Stimulated activated naive CD8-positive, alpha-beta T cell treated with anti-CD3 and anti-CD28 coated beads, Interleukin-15, amount 100 ng/mL, for 72 hours (primary cell): ENCODE results near the gene CDC34.

Experiments
- ATAC-seq: fragments of 150-1000 bp; cut with Tn5 transposase; 2 replicates; pipeline ENCODE4 v1.10.0; 2021; ENCODE audit warnings: mild to moderate bottlenecking, moderate library complexity
- DNase-seq, 2 donors: peaks; one replicate each; pipeline ENCODE4 v3.0.0; 2021 to 2022
- H3K27ac Mint-ChIP-seq, 2 donors: one replicate each; pipeline ENCODE4 v1.8.0; 2022; ENCODE audit warnings: mild to moderate bottlenecking in 2 of 2, mixed read lengths in 2 of 2, moderate library complexity in 2 of 2
- H3K27me3 Mint-ChIP-seq: one replicate; pipeline ENCODE4 v1.8.0; 2022; ENCODE audit warnings: mixed read lengths
- H3K4me1 Mint-ChIP-seq: one replicate; pipeline ENCODE4 v1.8.0; 2022; ENCODE audit warnings: mild to moderate bottlenecking, mixed read lengths
- H3K4me3 Mint-ChIP-seq, 2 donors: one replicate each; pipeline ENCODE4 v1.8.0; 2022; ENCODE audit warnings: mild to moderate bottlenecking in 2 of 2, mixed read lengths in 2 of 2, moderate library complexity in 1 of 2
- H3K9me3 Mint-ChIP-seq, 2 donors: one replicate each; pipeline ENCODE4 v1.8.0; 2022; ENCODE audit warnings: mixed read lengths in 2 of 2

The CDC34 gene

DNA sequence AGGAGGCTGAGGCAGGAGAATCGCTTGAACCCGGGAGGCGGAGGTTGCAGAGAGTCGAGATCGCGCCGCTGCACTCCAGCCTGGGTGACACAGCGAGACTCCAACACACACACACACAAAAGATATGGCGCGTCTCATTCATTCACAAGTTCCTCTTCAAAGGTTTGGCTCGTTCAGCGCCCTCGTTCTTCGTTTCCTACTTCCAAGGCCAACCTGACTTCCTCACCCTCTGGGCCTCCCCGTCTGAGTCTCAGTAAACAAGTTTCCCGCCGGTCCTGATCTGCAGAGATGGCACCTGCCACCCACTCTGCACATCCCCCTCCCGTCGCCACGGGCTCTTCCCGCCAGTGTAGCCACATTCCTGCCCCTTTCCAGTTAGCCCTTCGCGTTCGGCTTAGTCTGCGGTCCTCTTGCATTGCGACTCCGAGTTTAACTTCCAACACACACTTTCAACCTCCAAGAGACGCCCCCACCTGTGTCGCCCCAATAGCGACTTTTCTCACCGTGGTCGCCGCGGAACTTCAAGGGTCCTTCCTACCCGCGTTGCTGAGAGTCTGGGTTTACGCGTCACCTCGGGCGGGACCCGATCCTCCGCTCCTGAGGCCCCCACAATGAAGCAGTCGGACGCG lies 39.5 kb downstream of the CDC34 start:
- H3K27ac Mint-ChIP-seq, result peak overlapping the region; percentile 55 to 86
- peaks cover 48% of the 10 kb centered on the region for H3K4me1 Mint-ChIP-seq
- peak overlapping the region; percentile 88 to 93 for H3K4me3 Mint-ChIP-seq
- peak; percentile 36 for ATAC-seq
- no peaks in the 10 kb centered on the region for H3K27me3 Mint-ChIP-seq
- no peaks in the 10 kb centered on the region for H3K9me3 Mint-ChIP-seq
- peak; percentile 61 to 63 for DNase-seq

- H3K27ac Mint-ChIP-seq, result peak overlapping the region; percentile 86 to 96
- no peak for DNase-seq
- no peaks in the 10 kb centered on the region for H3K27me3 Mint-ChIP-seq
- ATAC-seq, result no peak
- H3K4me1 Mint-ChIP-seq, result peaks cover 54% of the 10 kb centered on the region
- H3K9me3 Mint-ChIP-seq, result no peaks in the 10 kb centered on the region
- H3K4me3 Mint-ChIP-seq, result peak overlapping the region; percentile 88 to 93
Measured at GRCh38 chr19:571566-571974, 40.0 kb downstream of the CDC34 start.

- ATAC-seq (peak; percentile 90), DNase-seq (peak; percentile 97 to 98)
- Mint-ChIP-seq H3K4me3 (peak within 1 kb of the TSS; percentile 88 to 93), H3K4me1 (peaks cover 60% of the 10 kb centered on the region), H3K27me3 (no peaks in the 10 kb centered on the region), H3K27ac (peak within 1 kb of the TSS; percentile 97), H3K9me3 (no peaks in the 10 kb centered on the region)
Measured at GRCh38 chr19:572140-572742, 40.7 kb downstream of the CDC34 start, which contains the start of gene BSG. TSS of gene BSG (plus strand) at chr19:572596. CDS start at chr19:572635, 39 bp downstream.

DNA sequence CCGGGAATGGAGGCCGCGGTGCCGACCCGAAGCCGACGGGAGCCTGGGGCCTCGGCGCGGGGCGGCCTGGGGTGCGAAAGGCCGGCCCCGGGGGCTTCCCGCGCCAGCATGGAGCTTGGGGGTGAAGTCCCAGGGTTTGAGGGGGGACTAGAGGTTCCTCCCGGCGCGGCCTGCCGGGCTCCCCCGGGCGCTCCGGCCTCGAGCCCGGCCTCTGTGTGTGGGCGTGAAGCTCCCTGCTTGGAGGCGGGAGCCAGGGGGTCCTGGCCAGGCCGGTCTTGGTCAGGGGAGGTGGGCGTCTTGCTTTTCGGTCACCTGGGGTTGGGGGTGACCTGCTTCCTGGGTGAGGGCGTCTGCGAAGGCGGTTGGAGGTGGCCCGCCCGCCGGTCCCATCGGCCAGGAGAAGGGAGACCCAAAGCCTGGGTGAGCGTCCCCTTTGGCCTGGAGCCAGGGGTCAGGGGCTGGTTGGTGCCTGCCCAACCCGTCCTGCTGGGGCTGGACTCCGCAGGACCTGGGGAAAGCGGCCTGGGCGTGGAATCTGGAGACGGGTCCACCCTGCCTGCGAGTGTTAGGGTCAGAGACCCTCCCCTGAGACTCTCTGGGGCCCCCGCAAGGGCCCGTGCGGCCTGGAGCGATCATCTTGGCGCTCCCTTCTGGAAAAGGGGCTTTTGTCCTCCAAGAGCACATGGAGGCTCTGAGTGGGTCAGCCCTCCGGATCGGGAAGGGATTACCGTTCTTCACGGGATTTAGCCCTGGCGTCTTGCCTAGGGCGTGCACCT lies 41.4 kb downstream of the CDC34 start:
- Mint-ChIP-seq H3K27ac (peak overlapping the region; percentile 88 to 97), H3K9me3 (no peaks in the 10 kb centered on the region), H3K4me1 (peaks cover 61% of the 10 kb centered on the region), H3K27me3 (no peaks in the 10 kb centered on the region), H3K4me3 (peak overlapping the region; percentile 88 to 93)
- ATAC-seq (peak; percentile 38), DNase-seq (no peak)

DNA sequence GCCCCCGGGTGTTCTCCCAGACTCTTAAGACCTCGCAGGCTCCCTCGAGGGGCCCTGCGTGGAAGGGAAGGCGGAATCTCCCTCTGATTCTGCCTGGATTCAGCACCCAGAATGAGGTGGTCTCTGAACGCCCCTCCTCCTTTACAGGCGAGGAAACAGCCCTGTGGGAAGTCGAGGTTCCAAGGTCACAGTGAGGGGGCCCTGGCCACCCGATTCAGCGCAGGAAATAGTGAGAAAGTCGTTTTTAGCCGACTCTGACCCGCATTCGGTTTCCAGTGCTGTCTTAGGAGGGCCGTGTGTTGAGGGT lies 41.9 kb downstream of the CDC34 start:
- DNase-seq, result no peak
- H3K4me1 Mint-ChIP-seq, result peaks cover 61% of the 10 kb centered on the region
- H3K9me3 Mint-ChIP-seq, result no peaks in the 10 kb centered on the region
- peak overlapping the region; percentile 40 to 88 for H3K27ac Mint-ChIP-seq
- no peak for ATAC-seq
- no peaks in the 10 kb centered on the region for H3K27me3 Mint-ChIP-seq
- H3K4me3 Mint-ChIP-seq, result peak overlapping the region; percentile 88 to 93

DNA sequence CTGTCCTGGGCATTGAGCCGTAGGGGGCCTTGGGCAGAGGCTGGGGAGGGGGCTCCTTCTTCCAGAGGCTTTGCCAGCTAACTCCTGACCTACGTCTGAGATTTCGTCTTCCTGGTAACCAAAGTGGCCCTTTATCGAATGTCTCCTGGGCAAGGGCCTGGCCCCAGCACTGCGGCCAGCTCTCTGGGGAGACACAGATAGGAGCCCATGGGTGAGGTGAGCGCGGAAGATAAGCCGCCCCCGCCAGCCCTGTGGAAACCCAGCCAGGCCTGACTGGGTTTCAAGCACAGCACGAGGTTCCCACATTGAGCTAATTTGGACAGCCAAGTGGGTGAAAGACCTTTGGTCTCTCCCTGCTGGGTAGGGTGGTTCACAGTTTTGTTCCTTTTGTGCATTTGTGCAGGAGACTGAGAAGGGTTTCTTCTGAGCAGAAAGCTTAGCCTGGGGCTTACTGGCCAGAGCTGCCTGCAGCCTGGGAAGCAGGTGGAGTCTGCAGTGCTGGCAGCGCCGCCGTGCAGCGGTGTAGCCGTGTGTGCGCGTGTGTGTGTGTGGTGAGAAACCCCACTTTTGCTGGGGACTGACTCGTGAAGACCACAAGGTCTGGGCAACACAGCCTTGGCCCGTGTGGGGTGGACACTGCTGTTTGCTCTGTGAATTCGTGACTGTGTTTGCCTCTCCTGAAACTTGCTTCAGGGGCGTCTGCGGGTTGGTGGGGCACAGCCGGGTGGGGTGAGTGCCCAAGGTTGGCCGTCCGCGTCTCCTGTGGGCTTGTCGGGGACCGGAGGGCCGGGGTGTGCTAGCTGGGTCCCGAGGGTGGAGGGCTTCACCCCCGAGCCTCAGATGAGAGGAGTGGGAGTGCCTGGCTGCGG lies 43.3 kb downstream of the CDC34 start:
- ATAC-seq, result no peak
- no peak for DNase-seq
- Mint-ChIP-seq H3K9me3 (no peaks in the 10 kb centered on the region), H3K27ac (peak overlapping the region in 1 of 2 donors; percentile 81), H3K4me1 (peaks cover 57% of the 10 kb centered on the region), H3K27me3 (no peaks in the 10 kb centered on the region), H3K4me3 (peak overlapping the region; percentile 88 to 93)

DNA sequence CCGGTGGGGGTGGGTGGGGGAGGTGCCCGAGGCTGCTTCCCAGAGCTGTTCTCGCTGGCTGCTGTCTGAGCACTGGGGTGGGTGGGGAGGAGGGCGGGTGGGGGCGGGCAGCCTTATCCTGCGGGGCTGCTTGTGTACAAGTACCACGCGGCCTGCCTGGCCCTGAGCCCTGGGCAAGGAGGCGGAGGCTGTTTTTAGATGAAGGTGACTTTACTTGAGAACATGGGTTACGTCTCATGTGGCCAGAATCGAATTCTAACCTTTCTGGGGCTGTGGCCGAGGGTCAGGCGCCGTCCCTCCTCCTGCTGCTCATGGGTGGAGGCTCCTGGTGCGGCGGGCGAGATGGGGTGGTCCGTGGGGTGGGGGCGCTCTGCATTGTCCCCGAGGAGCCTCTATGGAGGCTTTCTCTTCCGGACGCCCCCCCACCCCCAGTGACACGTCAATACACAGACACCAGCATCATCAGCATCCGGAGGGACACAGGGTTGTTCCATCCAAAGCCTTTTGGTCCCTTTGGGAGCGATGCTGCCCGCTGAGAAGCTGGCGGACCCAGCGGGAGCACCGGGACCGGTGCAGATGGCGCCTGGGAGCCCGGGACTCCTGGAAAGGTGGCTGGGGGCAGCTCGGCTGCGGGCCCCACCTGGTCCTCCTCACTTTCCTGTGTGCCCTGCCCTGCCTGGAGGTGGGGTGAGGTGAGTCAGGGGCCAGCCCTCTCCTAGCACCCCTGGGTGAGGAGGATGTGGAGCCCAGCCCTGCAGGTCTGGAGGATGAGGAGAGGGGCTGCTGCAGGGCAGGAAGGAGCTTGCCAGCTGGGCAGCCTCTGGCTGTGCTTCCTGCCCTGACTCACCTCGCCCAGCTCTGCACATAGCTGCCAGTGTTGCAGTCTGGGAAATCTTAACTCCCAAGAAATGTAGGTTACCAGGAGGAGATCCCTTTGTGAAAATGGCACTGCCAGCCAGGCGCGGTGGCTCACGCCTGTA lies 44.3 kb downstream of the CDC34 start:
- Mint-ChIP-seq H3K4me1 (peaks cover 54% of the 10 kb centered on the region), H3K27me3 (no peaks in the 10 kb centered on the region), H3K27ac (no peak overlapping the region), H3K4me3 (no peak overlapping the region), H3K9me3 (no peaks in the 10 kb centered on the region)
- DNase-seq (no peak), ATAC-seq (no peak)

- ATAC-seq, result no peak
- Mint-ChIP-seq H3K9me3 (no peaks in the 10 kb centered on the region), H3K27me3 (no peaks in the 10 kb centered on the region), H3K4me3 (no peak overlapping the region), H3K27ac (no peak overlapping the region), H3K4me1 (peaks cover 45% of the 10 kb centered on the region)
- DNase-seq, result no peak
Measured at GRCh38 chr19:576768-577438, 45.3 kb downstream of the CDC34 start.

DNA sequence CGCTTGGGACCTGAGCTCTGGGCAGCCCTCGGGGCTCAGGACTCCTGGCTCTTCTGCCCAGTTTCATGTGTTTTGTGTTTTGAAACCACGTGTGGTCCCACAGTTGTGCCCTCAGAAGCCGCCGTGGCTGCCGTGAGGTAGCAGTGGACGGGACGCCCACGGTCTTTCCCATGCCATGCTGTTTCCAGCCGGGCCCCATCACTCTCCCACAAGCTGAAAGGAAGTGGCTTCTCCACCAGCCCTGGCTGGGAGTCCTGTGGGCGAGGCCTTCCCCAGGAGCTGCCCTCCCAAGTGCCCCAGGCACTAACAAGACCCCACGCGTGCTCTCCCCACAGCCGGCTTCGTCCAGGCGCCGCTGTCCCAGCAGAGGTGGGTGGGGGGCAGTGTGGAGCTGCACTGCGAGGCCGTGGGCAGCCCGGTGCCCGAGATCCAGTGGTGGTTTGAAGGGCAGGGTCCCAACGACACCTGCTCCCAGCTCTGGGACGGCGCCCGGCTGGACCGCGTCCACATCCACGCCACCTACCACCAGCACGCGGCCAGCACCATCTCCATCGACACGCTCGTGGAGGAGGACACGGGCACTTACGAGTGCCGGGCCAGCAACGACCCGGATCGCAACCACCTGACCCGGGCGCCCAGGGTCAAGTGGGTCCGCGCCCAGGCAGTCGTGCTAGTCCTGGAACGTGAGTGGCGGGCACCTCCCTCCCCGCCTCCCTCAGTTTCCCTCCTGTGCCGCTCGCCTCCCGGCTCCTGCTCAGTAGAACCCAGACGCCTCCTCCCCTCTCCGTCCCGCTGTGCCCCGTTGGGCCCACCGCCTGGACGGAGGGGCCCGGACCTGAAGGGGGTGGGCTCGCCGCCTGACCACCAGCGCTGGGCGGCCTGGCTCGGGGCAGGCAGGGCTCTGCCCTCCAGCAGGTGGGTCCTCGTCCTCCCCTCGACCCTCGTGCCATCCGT lies 46.2 kb downstream of the CDC34 start:
- peak; percentile 3 for ATAC-seq
- Mint-ChIP-seq H3K9me3 (no peaks in the 10 kb centered on the region), H3K4me3 (no peak overlapping the region)

DNA sequence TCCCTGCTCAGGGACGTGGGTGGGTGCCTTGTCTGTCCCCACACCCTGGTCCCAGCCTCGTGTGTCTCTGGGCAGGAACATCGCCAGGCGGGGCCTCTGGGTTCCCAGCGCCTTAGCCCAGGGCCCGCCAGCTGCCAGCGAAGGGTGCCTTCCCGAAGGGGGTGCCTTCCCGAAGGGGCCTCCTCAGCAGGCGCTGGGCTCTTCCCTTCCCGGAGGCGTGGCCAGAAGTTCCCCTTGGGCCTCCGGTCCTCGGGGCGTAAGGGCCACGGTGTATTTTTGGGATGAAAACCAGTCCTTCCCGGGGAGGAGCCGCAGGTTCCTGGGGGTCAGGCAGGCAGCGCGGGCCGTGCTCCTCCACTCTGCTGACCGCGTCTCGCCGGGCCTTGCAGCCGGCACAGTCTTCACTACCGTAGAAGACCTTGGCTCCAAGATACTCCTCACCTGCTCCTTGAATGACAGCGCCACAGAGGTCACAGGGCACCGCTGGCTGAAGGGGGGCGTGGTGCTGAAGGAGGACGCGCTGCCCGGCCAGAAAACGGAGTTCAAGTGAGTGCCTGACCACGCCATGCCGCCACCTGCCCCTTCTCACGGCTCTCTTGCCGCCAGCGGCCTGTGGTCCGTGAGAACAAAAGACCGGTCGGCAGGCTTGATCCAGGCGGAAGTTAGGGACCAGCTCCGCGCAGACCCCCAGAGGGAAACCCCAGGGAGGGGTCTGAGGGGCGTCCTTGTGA lies 47.7 kb downstream of the CDC34 start:
- no peak for ATAC-seq
- Mint-ChIP-seq H3K9me3 (no peaks in the 10 kb centered on the region), H3K27me3 (no peaks in the 10 kb centered on the region), H3K27ac (no peak overlapping the region), H3K4me1 (peaks cover 39% of the 10 kb centered on the region), H3K4me3 (no peak overlapping the region)
- DNase-seq, result no peak

More for the DNA sequence above, 46.2 kb downstream of the CDC34 start:
- DNase-seq, result no peak
- Mint-ChIP-seq H3K27ac (peak overlapping the region in 1 of 2 donors; percentile 85), H3K27me3 (no peaks in the 10 kb centered on the region), H3K4me1 (peaks cover 41% of the 10 kb centered on the region)

DNA sequence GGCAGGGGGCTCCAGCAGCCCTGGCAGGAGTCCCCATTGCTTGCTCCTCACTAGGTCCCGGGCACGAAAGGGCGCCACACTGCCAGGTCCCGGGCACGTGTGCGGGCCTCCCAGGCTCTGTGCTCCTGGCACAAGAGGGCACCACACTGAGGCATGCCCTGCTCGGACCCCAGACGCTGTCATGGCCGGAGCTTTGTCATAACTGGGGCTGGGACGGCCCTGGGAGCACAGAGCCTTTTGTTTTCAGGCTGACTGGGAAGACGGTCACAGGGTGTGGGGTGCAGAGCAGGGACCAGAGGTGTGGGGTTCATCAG lies 48.2 kb downstream of the CDC34 start:
- peaks cover 38% of the 10 kb centered on the region for H3K4me1 Mint-ChIP-seq
- H3K27me3 Mint-ChIP-seq, result no peaks in the 10 kb centered on the region
- DNase-seq (no peak), ATAC-seq (no peak)
- no peak overlapping the region for H3K27ac Mint-ChIP-seq
- no peak overlapping the region for H3K4me3 Mint-ChIP-seq
- no peaks in the 10 kb centered on the region for H3K9me3 Mint-ChIP-seq

GRCh38 chr19:580274-580835 lies 48.8 kb downstream of the CDC34 start:
- Mint-ChIP-seq H3K9me3 (no peaks in the 10 kb centered on the region), H3K4me1 (peaks cover 32% of the 10 kb centered on the region), H3K27ac (no peak overlapping the region), H3K4me3 (no peak overlapping the region), H3K27me3 (no peaks in the 10 kb centered on the region)
- DNase-seq (no peak), ATAC-seq (no peak)
